GM23338 (cell line): ENCODE results near the gene FLNC. TPM values are rescaled to one million over a fixed set of nuclear protein-coding genes. Genes with fewer than 3 reads are reported as not detected.

Experiments used
- ATAC-seq: fragments of 200-7000 bp; cut with Tn5 transposase; 3 replicates; pipeline ENCODE4 v1.9.1; 2020
- DNase-seq: peaks from one replicate; pipeline ENCODE4 v3.0.0-alpha.2; 2015; ENCODE audit warnings: low spot score
- H2AFZ ChIP-seq: fragments of 200-600 bp; sonication (generic); 2 replicates; pipeline ENCODE4 v1.8.0; 2016; ENCODE audit warnings: antibody characterized with exemption, mild to moderate bottlenecking, moderate library complexity
- H3F3A ChIP-seq: fragments of 200-600 bp; sonication (generic); replicated peaks from 2 replicates; pipeline ENCODE4 v1.8.0; 2017; ENCODE audit warnings: antibody characterized with exemption, mixed run types, low read depth
- H3K27ac ChIP-seq: fragments of 200-600 bp; sonication (generic); 2 replicates; pipeline ENCODE4 v1.6.1; 2016; ENCODE audit warnings: low read depth
- H3K27me3 ChIP-seq: fragments of 200-600 bp; sonication (generic); 2 replicates; pipeline ENCODE4 v1.8.0; 2016; ENCODE audit warnings: mild to moderate bottlenecking, mixed run types, moderate library complexity; ENCODE audit not compliant: insufficient read depth
- H3K36me3 ChIP-seq: fragments of 200-600 bp; sonication (generic); 2 replicates; pipeline ENCODE4 v1.8.0; 2016; ENCODE audit warnings: mild to moderate bottlenecking; ENCODE audit not compliant: insufficient read depth
- H3K4me1 ChIP-seq: fragments of 200-600 bp; sonication (generic); 2 replicates; pipeline ENCODE4 v1.8.0; 2016; ENCODE audit warnings: mild to moderate bottlenecking, moderate library complexity; ENCODE audit not compliant: insufficient read depth
- H3K4me2 ChIP-seq: fragments of 200-600 bp; sonication (generic); 2 replicates; pipeline ENCODE4 v1.7.1; 2017; ENCODE audit warnings: mixed run types
- H3K4me3 ChIP-seq: fragments of 200-600 bp; sonication (generic); 2 replicates; pipeline ENCODE4 v1.6.1; 2016; ENCODE audit warnings: mixed run types
- H3K79me2 ChIP-seq: fragments of 200-600 bp; sonication (generic); replicated peaks from 2 replicates; pipeline ENCODE4 v1.8.0; 2017; ENCODE audit warnings: mild to moderate bottlenecking; ENCODE audit not compliant: insufficient read depth
- H3K9me2 ChIP-seq: fragments of 200-600 bp; sonication (generic); 2 replicates; pipeline ENCODE4 v1.8.0; 2017; ENCODE audit not compliant: insufficient read depth
- H4K20me1 ChIP-seq: fragments of 200-600 bp; sonication (generic); replicated peaks from 2 replicates; pipeline ENCODE4 v1.8.0; 2017; ENCODE audit warnings: mild to moderate bottlenecking; ENCODE audit not compliant: insufficient read depth
- H3K27ac Mint-ChIP-seq: 2 replicates; pipeline ENCODE4 v1.8.0; 2020; ENCODE audit warnings: inconsistent platforms, mild to moderate bottlenecking, moderate library complexity, mixed read lengths
- H3K27me3 Mint-ChIP-seq: 3 replicates; pipeline ENCODE4 v1.8.0; 2022; ENCODE audit warnings: low read depth, mild to moderate bottlenecking, moderate library complexity, mixed read lengths, inconsistent platforms; ENCODE audit not compliant: insufficient read depth, poor library complexity
- H3K36me3 Mint-ChIP-seq: 3 replicates; pipeline ENCODE4 v1.8.0; 2021; ENCODE audit warnings: low read depth, mild to moderate bottlenecking, inconsistent platforms, moderate library complexity, mixed read lengths
- H3K4me1 Mint-ChIP-seq: 3 replicates; pipeline ENCODE4 v1.8.0; 2020; ENCODE audit warnings: mild to moderate bottlenecking, inconsistent platforms, mixed read lengths
- H3K4me3 Mint-ChIP-seq: 3 replicates; pipeline ENCODE4 v1.8.0; 2021; ENCODE audit warnings: moderate library complexity, mild to moderate bottlenecking, inconsistent platforms, mixed read lengths
- H3K9me3 Mint-ChIP-seq: 3 replicates; pipeline ENCODE4 v1.8.0; 2020; ENCODE audit warnings: moderate library complexity, mild to moderate bottlenecking, inconsistent platforms, mixed read lengths
- POLR2AphosphoS5 ChIP-seq: IDR thresholded peaks from 2 replicates; pipeline ENCODE4 v1.6.1; 2016; ENCODE audit warnings: antibody characterized with exemption, low read depth
- ZNF114 ChIP-seq: fragments of 250-450 bp; sonication (Bioruptor Pico); IDR thresholded peaks from 2 replicates; pipeline ENCODE4 v1.5.0; 2020; ENCODE audit warnings: mild to moderate bottlenecking, moderate library complexity
- polyA plus RNA-seq: library from polyadenylated mRNA; unstranded; fragments of >200 nt; fragmentation: Nextera tagmentation; extraction: Ambion mirVana; gene quantifications from 2 replicates; pipeline ENCODE4 v1.2.1, GENCODE V29; 2016
- total RNA-seq: library from RNA; depleted of rRNA; stranded (reverse); fragments of >200 nt; shearing (Covaris generic); gene quantifications from 2 replicates; pipeline ENCODE4 v1.2.3, GENCODE V29; 2014
- TF ChIP-seq, protein P1 (sequence below): fragments of 250-450 bp; sonication (Bioruptor Pico); IDR thresholded peaks from 2 replicates; pipeline ENCODE4 v1.5.0; 2020; ENCODE audit warnings: mild to moderate bottlenecking, moderate library complexity
- TF ChIP-seq, protein P2 (sequence below): IDR thresholded peaks from 2 replicates; pipeline ENCODE4 v1.6.1; 2016; ENCODE audit warnings: antibody characterized with exemption
- TF ChIP-seq, protein P3 (sequence below), 2 experiments: fragments of 200-600 bp in 1 of 2; sonication (generic) in 1 of 2; conservative IDR thresholded peaks; 2 replicates each; pipeline versions ENCODE4 v1.5.1 to v1.6.1; 2016 to 2017; ENCODE audit warnings: antibody characterized with exemption in 2 of 2, low read depth in 2 of 2, mild to moderate bottlenecking in 2 of 2, moderate library complexity in 1 of 2

The FLNC gene
- total and polyA plus RNA-seq, 2 experiments from 2014 or later: 0.65 to 11.8 TPM

DNA sequence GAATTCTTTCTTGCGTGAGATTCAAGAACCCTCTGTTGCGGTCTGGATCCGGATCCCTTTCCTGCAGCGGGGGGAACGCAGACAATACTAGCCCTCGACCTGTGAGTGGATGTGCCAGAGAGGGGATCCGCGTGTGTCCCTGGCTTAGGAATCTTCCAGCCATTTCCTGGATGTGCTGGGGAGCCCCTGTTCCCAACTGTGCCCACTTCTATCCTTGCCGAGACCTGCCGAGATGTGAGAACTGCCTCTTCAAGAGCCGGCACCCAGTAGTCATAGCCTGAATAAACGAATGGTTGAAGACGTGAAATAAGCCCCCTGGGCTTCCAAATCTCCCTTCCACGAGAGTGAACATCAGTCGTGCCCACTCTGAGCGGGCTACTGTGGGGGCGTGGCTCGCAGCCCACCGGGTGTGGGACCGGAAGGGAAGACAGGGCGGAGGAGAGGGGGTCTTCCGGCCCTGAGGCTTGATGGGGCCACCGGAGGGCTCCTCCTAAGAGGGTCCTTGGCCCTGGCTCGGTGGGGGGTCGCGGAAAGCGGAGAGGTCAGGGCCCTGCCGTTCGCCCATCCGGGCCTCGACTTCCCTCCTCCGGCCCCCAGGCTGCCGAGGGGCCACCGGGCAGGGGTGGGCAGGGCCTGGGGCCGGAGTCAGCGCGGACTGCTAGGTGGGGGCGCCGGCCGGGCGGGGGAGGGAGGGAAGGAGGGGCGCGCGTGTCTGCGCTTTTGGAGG, 39.7 kb upstream of the FLNC start (continued):
- TF ChIP-seq, protein P1, sequence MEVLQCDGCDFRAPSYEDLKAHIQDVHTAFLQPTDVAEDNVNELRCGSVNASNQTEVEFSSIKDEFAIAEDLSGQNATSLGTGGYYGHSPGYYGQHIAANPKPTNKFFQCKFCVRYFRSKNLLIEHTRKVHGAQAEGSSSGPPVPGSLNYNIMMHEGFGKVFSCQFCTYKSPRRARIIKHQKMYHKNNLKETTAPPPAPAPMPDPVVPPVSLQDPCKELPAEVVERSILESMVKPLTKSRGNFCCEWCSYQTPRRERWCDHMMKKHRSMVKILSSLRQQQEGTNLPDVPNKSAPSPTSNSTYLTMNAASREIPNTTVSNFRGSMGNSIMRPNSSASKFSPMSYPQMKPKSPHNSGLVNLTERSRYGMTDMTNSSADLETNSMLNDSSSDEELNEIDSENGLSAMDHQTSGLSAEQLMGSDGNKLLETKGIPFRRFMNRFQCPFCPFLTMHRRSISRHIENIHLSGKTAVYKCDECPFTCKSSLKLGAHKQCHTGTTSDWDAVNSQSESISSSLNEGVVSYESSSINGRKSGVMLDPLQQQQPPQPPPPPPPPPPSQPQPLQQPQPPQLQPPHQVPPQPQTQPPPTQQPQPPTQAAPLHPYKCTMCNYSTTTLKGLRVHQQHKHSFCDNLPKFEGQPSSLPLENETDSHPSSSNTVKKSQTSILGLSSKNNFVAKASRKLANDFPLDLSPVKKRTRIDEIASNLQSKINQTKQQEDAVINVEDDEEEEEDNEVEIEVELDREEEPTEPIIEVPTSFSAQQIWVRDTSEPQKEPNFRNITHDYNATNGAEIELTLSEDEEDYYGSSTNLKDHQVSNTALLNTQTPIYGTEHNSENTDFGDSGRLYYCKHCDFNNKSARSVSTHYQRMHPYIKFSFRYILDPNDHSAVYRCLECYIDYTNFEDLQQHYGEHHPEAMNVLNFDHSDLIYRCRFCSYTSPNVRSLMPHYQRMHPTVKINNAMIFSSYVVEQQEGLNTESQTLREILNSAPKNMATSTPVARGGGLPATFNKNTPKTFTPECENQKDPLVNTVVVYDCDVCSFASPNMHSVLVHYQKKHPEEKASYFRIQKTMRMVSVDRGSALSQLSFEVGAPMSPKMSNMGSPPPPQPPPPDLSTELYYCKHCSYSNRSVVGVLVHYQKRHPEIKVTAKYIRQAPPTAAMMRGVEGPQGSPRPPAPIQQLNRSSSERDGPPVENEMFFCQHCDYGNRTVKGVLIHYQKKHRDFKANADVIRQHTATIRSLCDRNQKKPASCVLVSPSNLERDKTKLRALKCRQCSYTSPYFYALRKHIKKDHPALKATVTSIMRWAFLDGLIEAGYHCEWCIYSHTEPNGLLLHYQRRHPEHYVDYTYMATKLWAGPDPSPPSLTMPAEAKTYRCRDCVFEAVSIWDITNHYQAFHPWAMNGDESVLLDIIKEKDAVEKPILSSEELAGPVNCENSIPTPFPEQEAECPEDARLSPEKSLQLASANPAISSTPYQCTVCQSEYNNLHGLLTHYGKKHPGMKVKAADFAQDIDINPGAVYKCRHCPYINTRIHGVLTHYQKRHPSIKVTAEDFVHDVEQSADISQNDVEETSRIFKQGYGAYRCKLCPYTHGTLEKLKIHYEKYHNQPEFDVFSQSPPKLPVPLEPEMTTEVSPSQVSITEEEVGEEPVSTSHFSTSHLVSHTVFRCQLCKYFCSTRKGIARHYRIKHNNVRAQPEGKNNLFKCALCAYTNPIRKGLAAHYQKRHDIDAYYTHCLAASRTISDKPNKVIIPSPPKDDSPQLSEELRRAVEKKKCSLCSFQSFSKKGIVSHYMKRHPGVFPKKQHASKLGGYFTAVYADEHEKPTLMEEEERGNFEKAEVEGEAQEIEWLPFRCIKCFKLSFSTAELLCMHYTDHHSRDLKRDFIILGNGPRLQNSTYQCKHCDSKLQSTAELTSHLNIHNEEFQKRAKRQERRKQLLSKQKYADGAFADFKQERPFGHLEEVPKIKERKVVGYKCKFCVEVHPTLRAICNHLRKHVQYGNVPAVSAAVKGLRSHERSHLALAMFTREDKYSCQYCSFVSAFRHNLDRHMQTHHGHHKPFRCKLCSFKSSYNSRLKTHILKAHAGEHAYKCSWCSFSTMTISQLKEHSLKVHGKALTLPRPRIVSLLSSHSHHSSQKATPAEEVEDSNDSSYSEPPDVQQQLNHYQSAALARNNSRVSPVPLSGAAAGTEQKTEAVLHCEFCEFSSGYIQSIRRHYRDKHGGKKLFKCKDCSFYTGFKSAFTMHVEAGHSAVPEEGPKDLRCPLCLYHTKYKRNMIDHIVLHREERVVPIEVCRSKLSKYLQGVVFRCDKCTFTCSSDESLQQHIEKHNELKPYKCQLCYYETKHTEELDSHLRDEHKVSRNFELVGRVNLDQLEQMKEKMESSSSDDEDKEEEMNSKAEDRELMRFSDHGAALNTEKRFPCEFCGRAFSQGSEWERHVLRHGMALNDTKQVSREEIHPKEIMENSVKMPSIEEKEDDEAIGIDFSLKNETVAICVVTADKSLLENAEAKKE: no peak

DNA sequence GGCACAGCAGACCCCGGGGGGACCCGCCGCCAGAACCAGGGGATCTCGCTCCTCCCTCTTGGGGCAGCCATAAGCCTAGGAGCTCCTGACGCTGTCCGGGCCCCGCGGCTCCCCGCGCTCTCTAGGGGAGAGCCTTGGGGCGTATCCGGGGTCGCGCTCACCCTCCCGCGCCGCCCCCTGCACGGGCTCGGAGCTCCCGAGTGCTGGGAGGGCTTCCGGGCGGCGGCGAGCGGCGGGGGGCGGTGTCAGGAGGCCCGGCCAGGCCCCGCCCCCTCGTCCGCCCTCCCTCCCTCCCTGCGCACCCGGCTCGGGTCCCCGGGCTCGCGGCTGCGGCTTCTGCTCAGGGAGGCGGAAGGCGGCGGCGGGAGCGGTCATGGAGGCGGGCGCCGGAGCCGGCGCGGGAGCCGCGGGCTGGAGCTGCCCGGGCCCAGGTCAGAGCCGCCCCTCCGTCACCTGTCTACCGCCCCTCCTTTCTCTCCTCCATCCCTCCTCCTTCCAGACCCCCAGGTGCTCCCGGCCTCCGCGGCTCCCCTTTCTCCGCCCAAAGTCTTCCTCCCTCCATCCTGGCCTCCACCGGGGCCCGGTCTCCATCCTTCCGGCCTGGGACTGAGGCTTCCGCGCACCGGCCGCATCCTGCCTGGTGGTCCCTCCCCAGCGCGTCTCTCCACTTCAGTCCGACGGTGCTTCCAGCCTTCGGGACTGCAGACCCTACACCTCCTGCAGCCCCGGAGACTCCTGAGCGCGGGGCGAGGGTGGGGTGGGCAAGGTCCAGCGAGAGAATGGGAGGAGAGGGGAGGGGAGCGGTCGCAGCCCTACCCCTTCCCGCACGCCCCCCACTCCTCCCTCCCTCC, 38.9 kb upstream of the FLNC start, which contains the start of gene CCDC136:
Gene CCDC136, plus strand, starts transcription at position 848 of the 851 bp plus-strand sequence. CDS start 444 bp downstream, outside the sequence.
- H3K36me3 Mint-ChIP-seq: peaks cover 20% of the 10 kb centered on the region
- H3K27ac ChIP-seq: no peak within 1 kb of the TSS

More for the DNA sequence above, 38.9 kb upstream of the FLNC start, which contains the start of gene CCDC136:
- 0 out of 2 replicates have a peak, but pooled peaks cover 6% of the 10 kb centered on the region for H3F3A ChIP-seq
- no peaks in the 10 kb centered on the region for H3K9me2 ChIP-seq
- peaks cover 33% of the 10 kb centered on the region for H3K4me1 Mint-ChIP-seq
- H2AFZ ChIP-seq: peak within 1 kb of the TSS; percentile 99
- DNase-seq (peak; percentile 82), ATAC-seq (peak; percentile 74)
- TF ChIP-seq, protein P2, sequence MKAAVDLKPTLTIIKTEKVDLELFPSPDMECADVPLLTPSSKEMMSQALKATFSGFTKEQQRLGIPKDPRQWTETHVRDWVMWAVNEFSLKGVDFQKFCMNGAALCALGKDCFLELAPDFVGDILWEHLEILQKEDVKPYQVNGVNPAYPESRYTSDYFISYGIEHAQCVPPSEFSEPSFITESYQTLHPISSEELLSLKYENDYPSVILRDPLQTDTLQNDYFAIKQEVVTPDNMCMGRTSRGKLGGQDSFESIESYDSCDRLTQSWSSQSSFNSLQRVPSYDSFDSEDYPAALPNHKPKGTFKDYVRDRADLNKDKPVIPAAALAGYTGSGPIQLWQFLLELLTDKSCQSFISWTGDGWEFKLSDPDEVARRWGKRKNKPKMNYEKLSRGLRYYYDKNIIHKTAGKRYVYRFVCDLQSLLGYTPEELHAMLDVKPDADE: 0 out of 2 replicates have a peak, but pooled peaks have one; percentile 18
- TF ChIP-seq POLR2AphosphoS5 (peak; percentile 80), ZNF114 (CRISPR knock-in tag) (no peak)
- TF ChIP-seq, protein P3, sequence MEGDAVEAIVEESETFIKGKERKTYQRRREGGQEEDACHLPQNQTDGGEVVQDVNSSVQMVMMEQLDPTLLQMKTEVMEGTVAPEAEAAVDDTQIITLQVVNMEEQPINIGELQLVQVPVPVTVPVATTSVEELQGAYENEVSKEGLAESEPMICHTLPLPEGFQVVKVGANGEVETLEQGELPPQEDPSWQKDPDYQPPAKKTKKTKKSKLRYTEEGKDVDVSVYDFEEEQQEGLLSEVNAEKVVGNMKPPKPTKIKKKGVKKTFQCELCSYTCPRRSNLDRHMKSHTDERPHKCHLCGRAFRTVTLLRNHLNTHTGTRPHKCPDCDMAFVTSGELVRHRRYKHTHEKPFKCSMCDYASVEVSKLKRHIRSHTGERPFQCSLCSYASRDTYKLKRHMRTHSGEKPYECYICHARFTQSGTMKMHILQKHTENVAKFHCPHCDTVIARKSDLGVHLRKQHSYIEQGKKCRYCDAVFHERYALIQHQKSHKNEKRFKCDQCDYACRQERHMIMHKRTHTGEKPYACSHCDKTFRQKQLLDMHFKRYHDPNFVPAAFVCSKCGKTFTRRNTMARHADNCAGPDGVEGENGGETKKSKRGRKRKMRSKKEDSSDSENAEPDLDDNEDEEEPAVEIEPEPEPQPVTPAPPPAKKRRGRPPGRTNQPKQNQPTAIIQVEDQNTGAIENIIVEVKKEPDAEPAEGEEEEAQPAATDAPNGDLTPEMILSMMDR (conservative IDR thresholded peaks at IDR 0.05; ENCODE audit: low read depth in 2 of 2): no peak
- H3K4me3 ChIP-seq: peak within 1 kb of the TSS; percentile 85
- H3K27ac Mint-ChIP-seq: no peak within 1 kb of the TSS
- H4K20me1 ChIP-seq: no peaks in the 10 kb centered on the region; the same call in 1 of the 2 replicates
- no peaks in the 10 kb centered on the region for H3K27me3 ChIP-seq
- peak within 1 kb of the TSS; percentile 84 for H3K4me3 Mint-ChIP-seq
- no peaks in the 10 kb centered on the region for H3K79me2 ChIP-seq
- H3K9me3 Mint-ChIP-seq: no peaks in the 10 kb centered on the region
- H3K27me3 Mint-ChIP-seq: peaks cover 13% of the 10 kb centered on the region
- 0 out of 2 replicates have a peak, but pooled peaks cover 6% of the 10 kb centered on the region for H3K36me3 ChIP-seq
- H3K4me2 ChIP-seq: peak within 1 kb of the TSS; percentile 92
- H3K4me1 ChIP-seq: peaks cover 26% of the 10 kb centered on the region
